ENCODE results near the gene NELFCD.

The NELFCD gene

GRCh38 chr20:59002874-59003399 is 21.9 kb downstream of the NELFCD start:
- H3K4me3 ChIP-seq (ENCODE audit: low read length) = no peak overlapping the region
- TF ChIP-seq, protein P1, sequence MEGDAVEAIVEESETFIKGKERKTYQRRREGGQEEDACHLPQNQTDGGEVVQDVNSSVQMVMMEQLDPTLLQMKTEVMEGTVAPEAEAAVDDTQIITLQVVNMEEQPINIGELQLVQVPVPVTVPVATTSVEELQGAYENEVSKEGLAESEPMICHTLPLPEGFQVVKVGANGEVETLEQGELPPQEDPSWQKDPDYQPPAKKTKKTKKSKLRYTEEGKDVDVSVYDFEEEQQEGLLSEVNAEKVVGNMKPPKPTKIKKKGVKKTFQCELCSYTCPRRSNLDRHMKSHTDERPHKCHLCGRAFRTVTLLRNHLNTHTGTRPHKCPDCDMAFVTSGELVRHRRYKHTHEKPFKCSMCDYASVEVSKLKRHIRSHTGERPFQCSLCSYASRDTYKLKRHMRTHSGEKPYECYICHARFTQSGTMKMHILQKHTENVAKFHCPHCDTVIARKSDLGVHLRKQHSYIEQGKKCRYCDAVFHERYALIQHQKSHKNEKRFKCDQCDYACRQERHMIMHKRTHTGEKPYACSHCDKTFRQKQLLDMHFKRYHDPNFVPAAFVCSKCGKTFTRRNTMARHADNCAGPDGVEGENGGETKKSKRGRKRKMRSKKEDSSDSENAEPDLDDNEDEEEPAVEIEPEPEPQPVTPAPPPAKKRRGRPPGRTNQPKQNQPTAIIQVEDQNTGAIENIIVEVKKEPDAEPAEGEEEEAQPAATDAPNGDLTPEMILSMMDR (conservative IDR thresholded peaks at IDR 0.05; ENCODE audit: low read length) = no peak
- DNase-seq (ENCODE audit: low read depth) = no peak

DNA sequence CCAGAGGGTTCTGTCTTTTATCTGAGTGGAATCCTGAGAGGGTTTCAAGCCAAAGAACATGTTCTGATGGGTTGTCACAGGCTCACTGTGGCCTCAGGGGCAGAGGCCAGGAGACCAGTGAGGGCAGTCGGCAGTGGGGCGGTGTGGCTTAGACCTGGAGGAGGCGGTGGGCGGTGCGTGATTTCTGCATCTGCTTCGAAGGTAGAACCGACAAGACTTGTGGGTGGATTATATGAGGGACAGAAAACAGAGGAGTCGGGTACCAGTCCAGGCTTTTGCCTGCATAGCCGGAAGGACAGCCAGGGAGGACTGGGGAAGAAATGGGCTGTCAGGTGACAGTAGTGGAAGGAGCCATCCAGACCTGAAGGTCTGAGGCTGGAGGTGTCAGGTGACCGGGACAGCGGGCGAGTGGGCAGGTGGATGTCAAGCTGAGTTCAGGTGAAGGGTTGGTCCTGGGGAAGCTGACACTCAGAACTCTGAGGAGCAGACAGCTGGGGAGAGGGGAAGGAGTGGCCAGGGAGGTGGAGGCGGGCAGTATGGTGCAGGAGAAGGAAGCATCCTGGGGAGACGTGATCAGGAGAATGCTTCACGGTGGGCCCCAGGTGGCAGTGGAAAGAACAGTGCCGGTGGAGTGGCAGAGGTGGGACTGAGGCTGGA is 22.9 kb downstream of the NELFCD start:
- DNase-seq (ENCODE audit: low read depth) = no peak
- TF ChIP-seq, protein P1 (conservative IDR thresholded peaks at IDR 0.05; ENCODE audit: low read length) = no peak
- H3K4me3 ChIP-seq (ENCODE audit: low read length) = no peak overlapping the region

DNA sequence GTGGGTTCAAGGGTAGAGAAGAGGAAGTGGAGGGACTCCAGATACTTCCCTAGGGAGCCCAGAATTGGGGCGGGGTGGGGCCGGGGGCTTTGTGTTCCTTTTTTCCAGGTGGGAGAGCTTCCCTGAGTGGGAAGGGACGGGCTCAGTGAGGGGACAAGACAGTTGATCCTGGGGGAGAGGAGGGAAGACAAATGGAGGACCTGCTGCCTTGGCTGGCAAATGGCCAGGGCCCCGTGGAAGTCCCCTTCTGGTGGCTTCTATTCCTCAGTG is 23.4 kb downstream of the NELFCD start:
- H3K4me3 ChIP-seq (ENCODE audit: low read length) = no peak overlapping the region
- TF ChIP-seq, protein P1 (conservative IDR thresholded peaks at IDR 0.05; ENCODE audit: low read length) = no peak
- no peak for DNase-seq (ENCODE audit: low read depth)

DNA sequence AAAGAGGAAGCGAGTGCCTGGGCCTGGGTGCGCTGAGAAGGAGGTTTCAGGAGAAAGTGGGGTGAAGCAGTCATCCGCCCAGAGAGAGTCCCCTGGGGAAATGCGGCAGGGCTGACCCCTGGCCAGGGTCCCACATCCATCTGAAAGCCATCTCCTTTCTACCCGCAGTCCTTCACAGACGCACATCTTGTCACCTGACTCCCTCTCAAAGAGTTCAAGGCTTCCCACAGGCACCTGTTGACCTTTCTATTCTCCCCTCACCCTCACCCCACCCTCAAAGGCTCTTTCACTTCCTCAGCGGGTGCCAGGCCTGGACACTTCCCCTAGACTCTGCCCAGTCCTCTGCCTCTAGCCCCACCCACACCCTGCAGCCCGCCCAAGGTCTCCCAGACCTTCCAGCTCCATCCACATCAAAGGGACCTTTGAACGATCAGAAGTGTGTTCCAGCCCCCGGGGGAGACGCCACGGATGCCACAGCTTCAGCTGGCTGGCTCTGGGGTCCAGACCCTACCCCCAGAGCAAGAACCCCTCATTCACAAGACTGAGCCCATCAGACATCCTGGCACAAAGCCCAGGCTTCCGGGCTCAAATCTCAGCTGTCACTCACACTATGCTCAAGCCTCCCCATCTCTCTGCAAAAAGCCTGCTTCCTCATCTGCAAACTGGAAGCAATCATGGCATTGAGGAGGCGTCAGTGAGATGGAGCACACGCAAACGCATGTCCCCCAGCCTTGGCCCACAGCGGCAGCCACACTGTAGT is 23.9 kb downstream of the NELFCD start:
- TF ChIP-seq, protein P1 (conservative IDR thresholded peaks at IDR 0.05; ENCODE audit: low read length) = no peak
- DNase-seq (ENCODE audit: low read depth) = no peak
- peak overlapping the region; percentile 85 for H3K4me3 ChIP-seq (ENCODE audit: low read length)

GRCh38 chr20:59005523-59006166 is 24.6 kb downstream of the NELFCD start:
- TF ChIP-seq, protein P1 (conservative IDR thresholded peaks at IDR 0.05; ENCODE audit: low read length) = no peak
- no peak for DNase-seq (ENCODE audit: low read depth)
- peak overlapping the region; percentile 85 for H3K4me3 ChIP-seq (ENCODE audit: low read length)

- peak overlapping the region; percentile 85 for H3K4me3 ChIP-seq (ENCODE audit: low read length)
- TF ChIP-seq, protein P1 (conservative IDR thresholded peaks at IDR 0.05; ENCODE audit: low read length) = no peak
- peak; percentile 42 for DNase-seq (ENCODE audit: low read depth)
Measured at GRCh38 chr20:59006167-59006863, 25.3 kb downstream of the NELFCD start.
